GM23248 (cell line): ENCODE measurements around the gene COG5.

Source experiments
- EZH2 ChIP-seq: fragments of 200-600 bp; sonication (generic); IDR thresholded peaks from 2 replicates; pipeline ENCODE4 v1.6.1; 2018; ENCODE audit warnings: antibody characterized with exemption, mild to moderate bottlenecking; ENCODE audit not compliant: insufficient read depth, poor library complexity, severe bottlenecking
- EZH2phosphoT487 ChIP-seq: fragments of 200-600 bp; sonication (generic); IDR thresholded peaks from 2 replicates; pipeline ENCODE4 v1.6.1; 2018; ENCODE audit warnings: antibody characterized with exemption, moderate library complexity, mild to moderate bottlenecking, low read depth; ENCODE audit not compliant: insufficient read depth

- TF ChIP-seq EZH2 (no peak), EZH2phosphoT487 (no peak)
These were observed 393.4 kb downstream of the COG5 start for GRCh38 chr7:107170051-107170915.
